Measurements from ENCODE around the gene MARCHF9. TPM values are rescaled to one million over a fixed set of nuclear protein-coding genes. Genes with fewer than 3 reads are reported as not detected.

Gene MARCHF9, protein sequence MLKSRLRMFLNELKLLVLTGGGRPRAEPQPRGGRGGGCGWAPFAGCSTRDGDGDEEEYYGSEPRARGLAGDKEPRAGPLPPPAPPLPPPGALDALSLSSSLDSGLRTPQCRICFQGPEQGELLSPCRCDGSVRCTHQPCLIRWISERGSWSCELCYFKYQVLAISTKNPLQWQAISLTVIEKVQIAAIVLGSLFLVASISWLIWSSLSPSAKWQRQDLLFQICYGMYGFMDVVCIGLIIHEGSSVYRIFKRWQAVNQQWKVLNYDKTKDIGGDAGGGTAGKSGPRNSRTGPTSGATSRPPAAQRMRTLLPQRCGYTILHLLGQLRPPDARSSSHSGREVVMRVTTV
- 6.0 to 9.2 TPM (median 7.8 TPM) in 5 replicates for total RNA-seq (2022; extraction: Qiagen RNA extraction; ENCODE audit: low read depth)

DNA sequence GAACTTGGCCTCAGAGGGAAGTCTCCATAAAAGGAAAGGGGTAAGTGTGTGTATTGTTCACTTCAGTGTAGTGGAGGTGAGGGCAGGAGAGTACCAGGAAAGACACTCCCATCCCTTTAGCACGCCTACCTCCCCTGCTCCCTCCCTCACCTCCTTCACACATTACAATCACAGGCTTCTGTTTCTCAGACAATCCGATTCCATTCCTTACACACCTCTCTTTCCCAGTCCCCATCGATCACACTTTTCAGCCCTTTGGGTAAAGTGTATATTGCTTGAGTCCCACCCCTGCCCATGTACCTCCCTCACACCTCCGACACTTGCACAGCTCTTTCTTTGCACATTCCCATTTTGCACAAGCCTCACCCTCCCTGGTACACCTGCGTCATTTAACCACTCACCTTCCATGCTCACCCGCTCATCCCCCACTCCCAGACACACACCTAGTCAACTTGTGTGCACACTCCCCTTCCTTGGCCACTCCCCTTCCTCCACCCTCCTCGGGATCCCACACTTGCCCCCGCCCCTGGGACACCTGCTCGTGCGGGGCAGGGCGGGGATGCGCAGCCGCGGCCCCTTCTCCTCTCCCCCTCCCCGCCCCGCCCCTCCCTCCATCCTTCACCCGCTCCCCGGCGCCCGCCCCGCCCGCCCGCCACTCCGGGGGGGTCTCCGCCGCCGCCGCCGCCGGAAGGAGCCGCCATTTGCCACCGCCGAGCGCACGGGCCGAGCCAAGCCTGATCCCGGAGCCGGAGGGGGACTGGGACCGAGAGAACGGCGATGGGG, at the start of gene MARCHF9:
Gene MARCHF9, plus strand, starts transcription at position 693 of the 783 bp plus-strand sequence. CDS start 426 bp downstream, outside the sequence.

DNA sequence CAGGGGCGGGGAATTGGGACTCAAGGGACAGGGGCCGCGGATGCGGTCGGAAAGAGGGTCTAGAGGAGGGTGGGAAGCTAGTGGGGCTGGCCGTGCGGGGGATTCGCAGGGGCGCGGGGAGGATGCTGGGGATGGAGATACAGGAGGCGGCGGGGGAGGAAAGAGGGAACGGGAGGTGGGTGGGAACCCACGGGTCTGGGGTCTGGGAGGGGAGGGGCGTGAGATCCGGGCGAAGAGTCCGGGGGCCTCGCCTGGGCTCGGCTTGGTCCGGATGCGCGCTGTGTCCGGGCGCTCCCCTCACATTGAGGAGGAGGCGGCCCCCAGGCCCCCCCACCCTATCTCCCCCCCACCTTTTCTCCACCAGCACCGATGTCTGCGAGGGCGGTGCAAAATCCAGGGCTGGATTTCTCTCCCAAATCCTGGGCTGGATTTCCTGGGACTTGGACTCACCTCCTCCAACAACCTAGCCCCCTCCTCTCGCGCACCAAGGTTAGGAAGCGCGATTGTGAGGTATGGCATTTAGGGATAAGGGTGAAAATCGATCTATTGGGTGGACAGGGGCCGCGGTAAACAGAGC, 16.2 kb upstream of the MARCHF9 start, which contains the start of gene AGAP2:
Gene AGAP2, minus strand, starts transcription at position 82 of the 577 bp plus-strand sequence. CDS start 496 bp downstream, outside the sequence.

DNA sequence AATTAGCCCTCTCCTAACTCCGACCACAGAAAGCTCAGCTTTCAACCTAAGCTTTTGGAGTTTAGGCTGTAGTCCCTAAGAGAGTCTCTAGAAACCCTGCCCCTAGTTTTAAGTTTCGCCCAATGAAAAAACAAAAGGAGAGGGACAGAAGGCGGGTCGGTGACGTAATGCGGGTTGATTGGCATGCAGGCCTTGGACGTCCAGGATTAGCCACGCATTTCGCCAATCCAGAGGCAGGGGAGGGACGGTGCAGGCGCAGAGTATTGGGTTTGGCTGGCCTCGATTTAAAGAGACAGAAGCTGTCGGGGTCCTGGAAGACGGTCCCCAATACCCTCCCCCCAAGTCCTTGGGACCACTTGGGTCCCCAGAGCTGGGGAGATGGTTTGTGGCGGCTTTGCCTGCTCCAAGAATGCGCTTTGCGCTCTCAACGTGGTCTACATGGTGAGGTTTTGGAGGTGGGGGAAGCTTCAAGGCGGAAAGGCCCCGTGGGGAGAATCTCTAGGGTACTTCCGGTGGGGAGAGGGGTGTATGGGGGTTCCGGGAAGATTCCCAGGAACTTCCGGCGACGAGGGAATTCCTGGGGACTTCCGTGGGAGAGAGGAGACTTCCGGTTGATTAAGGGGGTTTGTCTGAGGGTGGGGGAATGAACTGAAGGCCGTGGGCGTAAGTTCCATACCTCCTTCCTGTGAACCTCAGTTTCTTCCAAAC, 10.0 kb upstream of the MARCHF9 start, which contains the start of gene TSPAN31:
Gene TSPAN31, plus strand, starts transcription at position 263 of the 708 bp plus-strand sequence. Its CDS starts 116 bp downstream, at position 379.

DNA sequence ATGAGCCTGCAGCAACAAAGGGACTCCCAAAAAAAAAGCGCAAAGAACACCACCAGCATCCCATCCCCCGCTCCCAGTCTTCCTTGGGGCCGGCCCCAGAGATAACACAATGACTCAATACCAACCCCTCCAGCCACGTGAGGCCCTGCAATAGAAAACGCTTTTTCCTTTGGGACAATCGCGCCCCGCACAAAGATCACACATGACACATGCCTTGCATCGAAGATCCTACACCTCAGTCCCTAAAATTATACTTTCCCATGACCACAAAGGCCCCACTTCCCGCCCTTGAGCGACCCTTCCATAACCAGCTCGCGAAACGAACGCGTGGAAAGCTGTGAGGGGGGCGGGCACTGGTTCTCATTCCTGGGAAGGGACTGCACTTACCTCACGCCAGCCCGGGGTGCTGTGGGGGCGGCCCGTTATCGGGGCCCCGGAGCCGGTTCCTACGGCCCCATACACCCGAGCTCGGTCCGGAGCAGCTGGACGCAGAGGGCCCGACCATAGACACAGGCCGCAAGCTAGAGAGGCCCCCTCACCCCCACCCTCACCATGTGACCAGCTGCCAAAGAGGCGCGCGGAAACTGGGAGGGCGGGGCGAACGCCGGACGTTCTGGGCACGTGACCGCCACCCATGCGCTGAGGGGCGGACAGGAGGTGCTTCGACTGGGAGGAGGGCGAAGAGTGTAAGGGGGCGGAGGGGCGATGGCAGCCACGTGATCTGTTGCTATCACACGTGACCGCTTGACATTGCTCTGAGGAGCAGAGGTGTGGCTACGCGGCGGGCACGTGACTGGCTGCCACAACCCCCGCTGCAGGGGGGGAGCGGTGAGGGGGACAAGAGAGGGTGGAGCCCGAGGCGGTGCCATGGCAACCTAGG, 2.9 kb upstream of the MARCHF9 start, which contains the start of gene CDK4:
Gene CDK4, minus strand, starts transcription at position 523 of the 880 bp plus-strand sequence. CDS start 593 bp downstream, outside the sequence.

DNA sequence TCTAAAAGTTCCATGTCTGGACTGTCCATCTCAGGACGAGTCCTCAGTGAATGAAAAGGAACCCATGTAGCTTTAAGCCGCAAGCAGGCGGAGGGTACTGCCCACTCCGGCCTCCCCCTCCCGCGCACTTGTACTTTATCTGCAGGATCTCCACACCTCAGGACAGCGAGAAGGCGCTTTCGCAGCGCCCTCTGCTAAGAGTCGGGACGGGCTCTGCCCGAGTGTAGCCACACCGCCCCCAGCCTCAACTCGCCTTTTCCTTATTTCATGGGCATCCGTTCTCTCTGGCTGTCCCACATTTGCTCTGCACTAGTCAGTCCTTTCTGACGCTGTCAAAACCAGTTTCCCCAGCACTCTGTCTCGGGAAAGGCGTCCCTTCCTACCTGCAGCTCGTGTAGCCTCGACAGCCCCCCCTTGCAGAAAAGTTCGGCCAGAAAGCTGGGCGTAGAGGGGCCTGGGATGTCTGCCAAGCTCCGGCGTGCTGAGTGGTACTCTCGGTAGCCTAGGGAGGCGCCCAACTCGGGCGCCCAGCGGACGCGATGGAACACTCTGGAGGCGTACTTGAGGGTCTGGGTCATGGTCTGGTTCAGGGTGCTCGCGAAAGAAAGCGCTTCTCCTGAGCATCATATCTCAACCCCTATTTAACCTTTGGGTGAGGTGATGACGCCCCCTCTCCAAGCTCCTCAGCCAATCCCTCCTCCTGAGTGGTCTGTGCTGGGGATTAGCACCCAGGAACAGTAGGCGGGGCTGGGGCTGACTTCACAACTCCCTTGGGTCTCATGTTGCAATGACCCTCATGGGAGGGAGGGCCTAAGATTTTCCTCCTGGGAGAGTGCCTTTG, 11.8 kb downstream of the MARCHF9 start, which contains the start of gene CYP27B1:
Gene CYP27B1, minus strand, starts transcription at position 615 of the 841 bp plus-strand sequence. Its CDS starts 37 bp downstream, at position 578.

DNA sequence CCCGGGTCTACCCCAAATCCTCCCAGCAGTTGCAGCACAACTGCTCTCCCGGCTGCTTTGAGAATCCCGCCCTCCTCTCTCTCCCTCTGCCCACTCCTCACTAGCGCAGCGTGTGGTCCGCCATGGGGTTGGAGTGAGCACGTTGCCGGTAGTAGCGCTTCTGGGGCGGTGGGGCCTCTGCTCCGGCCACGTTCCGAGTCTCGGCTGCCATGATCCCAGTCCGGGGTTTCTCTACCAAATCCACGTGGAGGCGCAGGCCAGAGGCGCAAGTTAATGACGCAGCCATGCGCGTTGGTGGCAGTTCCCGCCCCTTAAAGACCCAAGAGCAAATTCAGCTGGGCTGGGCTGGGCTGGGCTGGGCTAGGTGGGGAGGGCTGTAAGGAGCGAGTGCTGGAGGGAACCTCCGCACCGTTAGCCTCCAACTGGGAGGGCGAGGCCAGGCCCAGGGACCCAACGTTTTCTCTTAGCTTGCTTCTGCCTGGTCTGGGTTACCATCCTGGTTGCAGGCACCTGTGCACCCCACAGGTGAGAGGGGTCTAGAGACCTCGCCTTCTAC, 17.0 kb downstream of the MARCHF9 start, which contains the start of gene METTL1:
Gene METTL1, minus strand, starts transcription at position 233 of the 556 bp plus-strand sequence. Its CDS starts 22 bp downstream, at position 211.

DNA sequence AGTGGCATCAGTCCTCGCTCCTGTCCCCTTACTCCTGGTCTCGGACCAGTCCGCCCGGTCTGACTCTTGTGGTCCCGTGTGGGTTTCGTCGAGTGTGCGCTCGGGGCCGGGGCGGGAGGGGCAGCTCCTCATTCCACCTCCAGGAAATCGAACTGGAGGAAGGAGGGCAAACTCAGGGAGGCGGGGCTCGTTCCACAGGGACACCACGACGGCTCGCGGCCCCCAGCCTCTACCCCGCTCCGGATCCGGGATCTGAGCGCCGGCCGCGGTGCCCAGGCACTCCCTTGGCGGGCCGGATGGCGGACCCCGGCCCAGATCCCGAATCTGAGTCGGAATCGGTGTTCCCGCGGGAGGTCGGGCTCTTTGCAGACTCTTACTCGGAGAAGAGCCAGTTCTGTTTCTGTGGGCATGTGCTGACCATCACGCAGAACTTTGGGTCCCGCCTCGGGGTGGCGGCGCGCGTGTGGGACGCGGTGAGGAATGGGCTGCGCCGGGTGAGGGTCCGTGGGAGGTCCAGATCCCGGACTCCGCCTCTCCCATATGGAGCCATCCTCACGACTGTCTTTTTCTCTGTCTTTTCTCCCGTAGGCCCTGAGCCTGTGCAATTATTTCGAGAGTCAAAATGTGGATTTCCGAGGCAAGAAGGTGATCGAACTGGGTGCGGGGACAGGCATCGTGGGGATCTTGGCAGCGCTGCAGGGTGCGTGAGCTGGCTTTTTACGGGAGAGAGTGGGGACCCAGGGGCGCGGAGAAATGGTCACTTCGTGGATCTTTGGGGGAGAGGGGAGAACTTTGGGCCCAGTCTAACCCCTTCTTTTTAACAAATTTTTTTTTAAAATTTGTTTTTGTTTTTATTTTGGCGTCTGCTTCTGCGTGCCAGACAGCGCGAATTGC, 17.8 kb downstream of the MARCHF9 start, which contains the start of gene EEF1AKMT3:
Gene EEF1AKMT3, plus strand, starts transcription at position 186 of the 894 bp plus-strand sequence. Its CDS starts 111 bp downstream, at position 297.

DNA sequence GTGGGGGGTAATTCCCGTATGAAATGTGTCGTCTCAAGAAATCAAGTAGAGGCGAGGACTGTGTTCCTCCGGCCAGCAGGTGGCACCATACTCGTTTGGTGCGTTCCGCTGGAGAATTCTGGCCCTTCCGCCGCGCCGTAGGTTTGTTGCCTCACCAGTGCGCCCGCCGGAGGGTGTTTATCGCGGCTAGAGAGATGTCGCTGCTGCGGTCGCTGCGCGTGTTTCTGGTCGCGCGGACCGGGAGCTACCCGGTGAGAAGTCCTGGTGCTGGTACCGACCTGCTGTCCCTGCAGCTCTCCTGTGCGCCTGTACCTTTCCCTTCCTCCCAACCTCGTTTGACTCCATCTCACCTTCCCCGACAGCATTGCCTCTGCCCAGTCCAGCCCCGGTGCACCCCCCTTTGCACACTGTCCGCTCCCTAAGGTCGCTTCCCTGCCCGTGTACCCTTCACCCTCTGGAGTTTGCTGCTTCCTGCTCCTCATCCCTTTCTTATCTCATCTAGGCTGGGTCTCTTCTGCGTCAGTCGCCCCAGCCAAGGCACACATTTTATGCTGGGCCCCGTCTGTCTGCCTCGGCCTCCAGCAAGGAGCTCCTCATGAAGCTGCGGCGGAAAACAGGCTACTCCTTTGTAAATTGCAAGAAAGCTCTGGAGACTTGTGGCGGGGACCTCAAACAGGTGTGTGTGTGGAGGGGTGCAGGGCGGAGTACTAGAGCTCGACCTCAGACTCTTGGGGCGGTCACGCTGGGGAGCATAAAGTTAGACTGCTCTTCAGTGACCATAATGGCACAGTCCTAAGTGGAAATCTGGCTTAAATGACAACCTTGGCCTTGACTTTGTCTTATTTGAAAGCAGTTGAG, 27.9 kb downstream of the MARCHF9 start, which contains the start of gene TSFM:
Gene TSFM, plus strand, starts transcription at position 180 of the 858 bp plus-strand sequence. Its CDS starts 15 bp downstream, at position 195.

Other genes with a start within 250 kb of the MARCHF9 start
- gene DDIT3, start 234.6 kb upstream of the MARCHF9 start, total RNA-seq (2022; extraction: Qiagen RNA extraction; ENCODE audit: low read depth), result 28.7 to 36.1 TPM (median 31.0 TPM) in 5 replicates
- 15.4 to 28.9 TPM (median 27.5 TPM) in 5 replicates for gene MBD6, start 232.3 kb upstream of the MARCHF9 start, total RNA-seq (2022; extraction: Qiagen RNA extraction; ENCODE audit: low read depth)
- gene DCTN2, start 207.9 kb upstream of the MARCHF9 start, total RNA-seq (2022; extraction: Qiagen RNA extraction; ENCODE audit: low read depth), result 120 to 142 TPM (median 127 TPM) in 5 replicates
- gene KIF5A, start 205.1 kb upstream of the MARCHF9 start, total RNA-seq (2022; extraction: Qiagen RNA extraction; ENCODE audit: low read depth), result 0.18 to 0.26 TPM (median 0.21 TPM) in 5 replicates
- gene PIP4K2C, start 163.9 kb upstream of the MARCHF9 start, total RNA-seq (2022; extraction: Qiagen RNA extraction; ENCODE audit: low read depth), result 39.2 to 49.2 TPM (median 42.4 TPM) in 5 replicates
- gene DTX3, start 150.3 kb upstream of the MARCHF9 start, total RNA-seq (2022; extraction: Qiagen RNA extraction; ENCODE audit: low read depth), result 13.4 to 21.3 TPM (median 18.7 TPM) in 5 replicates
- gene ARHGEF25, start 143.7 kb upstream of the MARCHF9 start, total RNA-seq (2022; extraction: Qiagen RNA extraction; ENCODE audit: low read depth), result 4.1 to 7.7 TPM (median 6.0 TPM) in 5 replicates
- gene B4GALNT1, start 121.9 kb upstream of the MARCHF9 start, total RNA-seq (2022; extraction: Qiagen RNA extraction; ENCODE audit: low read depth), result 27.2 to 51.6 TPM (median 49.2 TPM) in 5 replicates
- gene OS9, start 61.0 kb upstream of the MARCHF9 start, total RNA-seq (2022; extraction: Qiagen RNA extraction; ENCODE audit: low read depth), result 109 to 127 TPM (median 117 TPM) in 5 replicates
- gene AGAP2, start 16.4 kb upstream of the MARCHF9 start, total RNA-seq (2022; extraction: Qiagen RNA extraction; ENCODE audit: low read depth), result 0.08 to 0.48 TPM (median 0.12 TPM) in 5 replicates
- 14.4 to 21.6 TPM (median 17.4 TPM) in 5 replicates for gene TSPAN31, start 10.1 kb upstream of the MARCHF9 start, total RNA-seq (2022; extraction: Qiagen RNA extraction; ENCODE audit: low read depth)
- 212 to 278 TPM (median 234 TPM) in 5 replicates for gene CDK4, start 2.8 kb upstream of the MARCHF9 start, total RNA-seq (2022; extraction: Qiagen RNA extraction; ENCODE audit: low read depth)
- 0.86 to 4.5 TPM (median 2.7 TPM) in 5 replicates for gene CYP27B1, start 12.0 kb downstream of the MARCHF9 start, total RNA-seq (2022; extraction: Qiagen RNA extraction; ENCODE audit: low read depth)
- 49.9 to 57.2 TPM (median 51.6 TPM) in 5 replicates for gene METTL1, start 17.0 kb downstream of the MARCHF9 start, total RNA-seq (2022; extraction: Qiagen RNA extraction; ENCODE audit: low read depth)
- 3.8 to 5.7 TPM (median 5.2 TPM) in 5 replicates for gene EEF1AKMT3, start 17.5 kb downstream of the MARCHF9 start, total RNA-seq (2022; extraction: Qiagen RNA extraction; ENCODE audit: low read depth)
- 67.7 to 78.2 TPM (median 72.3 TPM) in 5 replicates for gene TSFM, start 27.7 kb downstream of the MARCHF9 start, total RNA-seq (2022; extraction: Qiagen RNA extraction; ENCODE audit: low read depth)
- 0.40 to 1.0 TPM (median 0.71 TPM) in 5 replicates for gene AVIL, start 63.6 kb downstream of the MARCHF9 start, total RNA-seq (2022; extraction: Qiagen RNA extraction; ENCODE audit: low read depth)
- 40.9 to 60.8 TPM (median 50.5 TPM) in 5 replicates for gene CTDSP2, start 91.6 kb downstream of the MARCHF9 start, total RNA-seq (2022; extraction: Qiagen RNA extraction; ENCODE audit: low read depth)
- 4.7 to 6.4 TPM (median 5.6 TPM) in 5 replicates for gene ATP23, start 186.5 kb downstream of the MARCHF9 start, total RNA-seq (2022; extraction: Qiagen RNA extraction; ENCODE audit: low read depth)